ENCODE data around the gene PIGS. TPM values are rescaled to one million over a fixed set of nuclear protein-coding genes. Genes with fewer than 3 reads are reported as not detected.

PIGS gene
- total and polyA plus RNA-seq, 2 of the 13 experiments (the other 11 are each of a cell fraction or from before 2014, with no cell fraction given), result 31.7 to 42.6 TPM

- TF ChIP-seq ZBTB40 (IDR thresholded peaks at IDR 0.05) (no peak), ZBTB40 (CRISPR knock-in tag; IDR thresholded peaks at IDR 0.05) (no peak), ZNF780A (CRISPR knock-in tag; IDR thresholded peaks at IDR 0.05) (0 out of 2 replicates have a peak, but pooled peaks have one; percentile 26), HINFP (CRISPR knock-in tag; IDR thresholded peaks at IDR 0.05; ENCODE audit: low read depth) (no peak), SIX1 (CRISPR knock-in tag; IDR thresholded peaks at IDR 0.05; ENCODE audit: borderline replicate concordance) (no peak), TGIF2 (CRISPR knock-in tag; IDR thresholded peaks at IDR 0.05) (no peak), ZSCAN31 (CRISPR knock-in tag; IDR thresholded peaks at IDR 0.05; ENCODE audit: low read depth) (no peak), ZBTB37 (CRISPR knock-in tag; IDR thresholded peaks at IDR 0.05) (no peak), PRPF4 (IDR thresholded peaks at IDR 0.05; ENCODE audit: low read depth, low read length, poor library complexity, severe bottlenecking) (no peak), ZNF841 (CRISPR knock-in tag; IDR thresholded peaks at IDR 0.05; ENCODE audit: borderline replicate concordance) (no peak), REXO4 (CRISPR knock-in tag; IDR thresholded peaks at IDR 0.05; ENCODE audit: borderline replicate concordance) (no peak), PLSCR1 (CRISPR knock-in tag; IDR thresholded peaks at IDR 0.05; ENCODE audit: borderline replicate concordance) (no peak), THAP7 (CRISPR knock-in tag; IDR thresholded peaks at IDR 0.05) (0 out of 2 replicates have a peak, but pooled peaks have one; percentile 63), ZNF605 (CRISPR knock-in tag; IDR thresholded peaks at IDR 0.05) (no peak), NFYB (CRISPR knock-in tag; IDR thresholded peaks at IDR 0.05) (no peak)
These were observed 28.2 kb upstream of the PIGS start (continued) for GRCh38 chr17:28599311-28600184.
